MM.1S (cell line): ENCODE data around the gene PPP2R5C.

Experiments
- DNase-seq: peaks from one replicate; pipeline ENCODE4 v3.0.0-alpha.2; 2015
- H2AFZ ChIP-seq: fragments of 300-600 bp; sonication (generic); 2 replicates; pipeline ENCODE4 v1.6.0; 2016; ENCODE audit warnings: antibody characterized with exemption, low read length
- H3F3A ChIP-seq: fragments of 300-600 bp; sonication (generic); 2 replicates; pipeline ENCODE4 v1.6.1; 2016; ENCODE audit warnings: mild to moderate bottlenecking, antibody characterized with exemption, low read length, moderate library complexity, mixed read lengths; ENCODE audit not compliant: insufficient read depth
- H3K27ac ChIP-seq: fragments of 300-600 bp; sonication (generic); 2 replicates; pipeline ENCODE4 v1.5.1; 2016; ENCODE audit warnings: mild to moderate bottlenecking, low read length
- H3K27me3 ChIP-seq: fragments of 300-600 bp; sonication (generic); replicated peaks from 2 replicates; pipeline ENCODE4 v1.6.0; 2016; ENCODE audit warnings: low read length; ENCODE audit not compliant: insufficient read depth
- H3K36me3 ChIP-seq: fragments of 300-600 bp; sonication (generic); replicated peaks from 2 replicates; pipeline ENCODE4 v1.6.1; 2016; ENCODE audit warnings: mild to moderate bottlenecking, low read length, mixed read lengths; ENCODE audit not compliant: insufficient read depth
- H3K4me1 ChIP-seq: fragments of 300-600 bp; sonication (generic); 2 replicates; pipeline ENCODE4 v1.6.1; 2016; ENCODE audit warnings: low read length, mixed read lengths
- H3K4me2 ChIP-seq: fragments of 300-600 bp; sonication (generic); 2 replicates; pipeline ENCODE4 v1.6.0; 2016; ENCODE audit warnings: low read depth, low read length
- H3K4me3 ChIP-seq: fragments of 300-600 bp; sonication (generic); 2 replicates; pipeline ENCODE4 v1.5.1; 2016; ENCODE audit warnings: low read length, mixed read lengths
- H3K79me2 ChIP-seq: fragments of 300-600 bp; sonication (generic); 2 replicates; pipeline ENCODE4 v1.6.1; 2016; ENCODE audit warnings: mixed run types, low read length, mixed read lengths
- H3K9ac ChIP-seq: fragments of 300-600 bp; sonication (generic); 2 replicates; pipeline ENCODE4 v1.6.1; 2016; ENCODE audit warnings: low read length, mixed read lengths
- H3K9me2 ChIP-seq: fragments of 300-600 bp; sonication (generic); replicated peaks from 2 replicates; pipeline ENCODE4 v1.6.1; 2016; ENCODE audit warnings: mild to moderate bottlenecking, low read length, mixed read lengths; ENCODE audit not compliant: insufficient read depth
- H3K9me3 ChIP-seq: fragments of 300-600 bp; sonication (generic); replicated peaks from 2 replicates; pipeline ENCODE4 v1.6.1; 2016; ENCODE audit warnings: mild to moderate bottlenecking, low read length, mixed read lengths; ENCODE audit not compliant: insufficient read depth
- H4K20me1 ChIP-seq: fragments of 300-600 bp; sonication (generic); 2 replicates; pipeline ENCODE4 v1.6.1; 2016; ENCODE audit warnings: mild to moderate bottlenecking, low read length, moderate library complexity, mixed read lengths; ENCODE audit not compliant: insufficient read depth
- CTCF ChIP-seq: fragments of 300-600 bp; sonication (generic); IDR thresholded peaks from 2 replicates; pipeline ENCODE4 v1.5.1; 2016; ENCODE audit warnings: antibody characterized with exemption, low read length, mixed read lengths
- EZH2 ChIP-seq: fragments of 300-600 bp; sonication (generic); optimal IDR thresholded peaks from 2 replicates; pipeline ENCODE3; 2017; ENCODE audit warnings: low read depth, mild to moderate bottlenecking, antibody characterized with exemption, low read length, mixed read lengths
- EZH2phosphoT487 ChIP-seq: fragments of 300-600 bp; sonication (generic); IDR thresholded peaks from 2 replicates; pipeline ENCODE4 v1.6.1; 2018; ENCODE audit warnings: antibody characterized with exemption, low read length

The PPP2R5C gene

DNA sequence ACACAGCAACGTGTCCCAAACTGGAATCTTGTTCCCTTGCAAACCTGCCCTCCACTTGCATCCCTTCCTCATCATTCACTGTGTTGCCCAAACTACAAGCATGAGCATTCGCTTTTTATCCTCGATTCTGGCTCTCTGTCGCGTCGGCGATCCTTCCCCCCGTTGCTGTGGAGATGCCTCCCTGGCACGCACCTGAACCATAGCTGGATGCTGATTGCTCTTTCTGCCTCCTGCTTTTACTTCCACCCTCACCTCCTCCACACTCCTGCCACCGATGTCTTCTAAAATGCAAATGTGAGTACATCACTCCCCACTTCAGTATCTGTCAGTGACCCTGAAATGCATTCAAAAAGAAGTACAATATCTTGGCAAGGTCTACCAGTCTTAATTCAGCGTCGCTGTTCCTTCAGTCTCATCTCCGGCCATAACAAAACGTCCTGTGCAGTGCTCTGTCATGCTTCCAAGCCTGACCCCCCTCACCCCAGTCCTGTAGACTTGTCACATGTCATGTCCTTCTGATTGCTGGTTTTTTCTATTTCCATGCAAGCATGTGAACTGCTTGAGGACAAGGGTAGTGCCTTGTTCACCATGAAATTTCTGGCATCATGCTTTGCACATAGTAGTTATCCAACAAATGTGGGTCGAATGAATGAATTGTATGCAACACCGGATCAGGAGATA, 2.5 kb upstream of the PPP2R5C start:
- no peaks in the 10 kb centered on the region for H4K20me1 ChIP-seq
- H2AFZ ChIP-seq, result no peak overlapping the region
- no peak overlapping the region for H3K4me2 ChIP-seq
- no peak overlapping the region for H3K9ac ChIP-seq
- H3K4me1 ChIP-seq, result peaks cover 3% of the 10 kb centered on the region; the same call in 1 of the 2 replicates
- H3K79me2 ChIP-seq, result no peaks in the 10 kb centered on the region
- no peak for TF ChIP-seq CTCF
- no peak for TF ChIP-seq EZH2
- no peak for TF ChIP-seq EZH2phosphoT487
- H3F3A ChIP-seq, result no peaks in the 10 kb centered on the region
- DNase-seq, result no peak
- no peaks in the 10 kb centered on the region for H3K27me3 ChIP-seq
- H3K36me3 ChIP-seq, result no peaks in the 10 kb centered on the region
- no peaks in the 10 kb centered on the region for H3K9me3 ChIP-seq
- no peak overlapping the region for H3K27ac ChIP-seq
- no peak overlapping the region for H3K4me3 ChIP-seq
- H3K9me2 ChIP-seq, result no peaks in the 10 kb centered on the region

- H3K9me3 ChIP-seq, result no peaks in the 10 kb centered on the region
- no peaks in the 10 kb centered on the region for H4K20me1 ChIP-seq
- no peaks in the 10 kb centered on the region for H3F3A ChIP-seq
- no peaks in the 10 kb centered on the region for H3K36me3 ChIP-seq
- peaks cover 3% of the 10 kb centered on the region; the same call in 1 of the 2 replicates for H3K4me1 ChIP-seq
- H3K27me3 ChIP-seq, result no peaks in the 10 kb centered on the region
- H2AFZ ChIP-seq, result peak overlapping the region; percentile 38; the same call in 1 of the 2 replicates
- H3K4me3 ChIP-seq, result peak overlapping the region; percentile 41; the same call in 1 of the 2 replicates
- peak; percentile 85 for DNase-seq
- peak overlapping the region; percentile 73 for H3K4me2 ChIP-seq
- H3K9ac ChIP-seq, result no peak overlapping the region
- no peak overlapping the region for H3K27ac ChIP-seq
- H3K9me2 ChIP-seq, result no peaks in the 10 kb centered on the region
- H3K79me2 ChIP-seq, result no peaks in the 10 kb centered on the region
- TF ChIP-seq EZH2 (no peak), CTCF (no peak), EZH2phosphoT487 (no peak)
Measured at GRCh38 chr14:101760138-101761011, 1.1 kb upstream of the PPP2R5C start.

DNA sequence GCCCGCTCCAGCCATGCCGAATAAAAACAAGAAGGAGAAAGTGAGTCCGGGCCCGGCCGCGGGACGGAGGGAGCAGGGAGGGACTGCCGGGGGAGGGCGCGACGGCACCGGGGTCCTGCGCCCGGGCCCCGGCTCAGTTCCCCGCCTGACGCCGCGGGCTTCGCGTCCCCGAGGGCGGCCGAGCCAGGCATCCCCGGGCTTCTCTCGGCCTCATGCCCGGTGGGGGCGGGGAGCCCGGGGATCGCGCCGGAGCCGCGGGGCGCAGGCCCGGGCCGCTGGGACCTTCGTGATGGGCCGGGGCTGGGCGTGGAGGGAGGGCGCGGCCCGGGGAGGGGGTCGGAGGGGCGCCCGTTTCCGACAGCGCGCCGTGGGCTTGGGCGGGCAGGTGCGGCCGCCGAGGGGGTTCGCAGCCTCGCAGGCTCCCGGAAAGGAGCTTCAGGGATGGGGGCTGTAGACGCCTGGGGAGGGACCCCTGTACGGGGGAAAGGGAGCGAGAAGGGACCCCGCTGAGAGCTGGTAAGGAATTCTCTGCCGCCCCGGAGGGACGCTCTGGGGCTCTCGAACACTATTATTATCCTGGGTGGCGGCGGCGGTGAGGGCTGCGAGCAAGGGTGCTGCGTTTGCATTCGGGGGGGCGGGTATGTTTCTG, 496 bp downstream of the PPP2R5C start:
- no peak overlapping the region for H3K27ac ChIP-seq
- no peaks in the 10 kb centered on the region for H4K20me1 ChIP-seq
- peak overlapping the region; percentile 61 for H3K4me3 ChIP-seq
- H3K27me3 ChIP-seq, result no peaks in the 10 kb centered on the region
- DNase-seq, result peak; percentile 8
- peak overlapping the region; percentile 34; the same call in 1 of the 2 replicates for H3K4me2 ChIP-seq
- H3K36me3 ChIP-seq, result no peaks in the 10 kb centered on the region
- no peaks in the 10 kb centered on the region for H3K9me3 ChIP-seq
- peaks cover 3% of the 10 kb centered on the region; the same call in 1 of the 2 replicates for H3K4me1 ChIP-seq
- no peak overlapping the region for H2AFZ ChIP-seq
- TF ChIP-seq CTCF (no peak), EZH2 (no peak), EZH2phosphoT487 (no peak)
- H3K9ac ChIP-seq, result peak overlapping the region; percentile 42; the same call in 1 of the 2 replicates
- no peaks in the 10 kb centered on the region for H3K9me2 ChIP-seq
- no peaks in the 10 kb centered on the region for H3F3A ChIP-seq
- no peaks in the 10 kb centered on the region for H3K79me2 ChIP-seq
